Inferior parietal cortex (tissue), 1 donor: ENCODE data around the gene OS9.
"Not testable (repeated sequence)": the region's sequence is repeated elsewhere in the genome, so short reads cannot be mapped to it uniquely, and the experiment has no call there.

Experiments
- DNase-seq: peaks from one replicate; pipeline ENCODE4 v3.0.0-alpha.2; 2016; ENCODE audit errors: extremely low spot score

Gene OS9, protein sequence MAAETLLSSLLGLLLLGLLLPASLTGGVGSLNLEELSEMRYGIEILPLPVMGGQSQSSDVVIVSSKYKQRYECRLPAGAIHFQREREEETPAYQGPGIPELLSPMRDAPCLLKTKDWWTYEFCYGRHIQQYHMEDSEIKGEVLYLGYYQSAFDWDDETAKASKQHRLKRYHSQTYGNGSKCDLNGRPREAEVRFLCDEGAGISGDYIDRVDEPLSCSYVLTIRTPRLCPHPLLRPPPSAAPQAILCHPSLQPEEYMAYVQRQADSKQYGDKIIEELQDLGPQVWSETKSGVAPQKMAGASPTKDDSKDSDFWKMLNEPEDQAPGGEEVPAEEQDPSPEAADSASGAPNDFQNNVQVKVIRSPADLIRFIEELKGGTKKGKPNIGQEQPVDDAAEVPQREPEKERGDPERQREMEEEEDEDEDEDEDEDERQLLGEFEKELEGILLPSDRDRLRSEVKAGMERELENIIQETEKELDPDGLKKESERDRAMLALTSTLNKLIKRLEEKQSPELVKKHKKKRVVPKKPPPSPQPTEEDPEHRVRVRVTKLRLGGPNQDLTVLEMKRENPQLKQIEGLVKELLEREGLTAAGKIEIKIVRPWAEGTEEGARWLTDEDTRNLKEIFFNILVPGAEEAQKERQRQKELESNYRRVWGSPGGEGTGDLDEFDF

DNA sequence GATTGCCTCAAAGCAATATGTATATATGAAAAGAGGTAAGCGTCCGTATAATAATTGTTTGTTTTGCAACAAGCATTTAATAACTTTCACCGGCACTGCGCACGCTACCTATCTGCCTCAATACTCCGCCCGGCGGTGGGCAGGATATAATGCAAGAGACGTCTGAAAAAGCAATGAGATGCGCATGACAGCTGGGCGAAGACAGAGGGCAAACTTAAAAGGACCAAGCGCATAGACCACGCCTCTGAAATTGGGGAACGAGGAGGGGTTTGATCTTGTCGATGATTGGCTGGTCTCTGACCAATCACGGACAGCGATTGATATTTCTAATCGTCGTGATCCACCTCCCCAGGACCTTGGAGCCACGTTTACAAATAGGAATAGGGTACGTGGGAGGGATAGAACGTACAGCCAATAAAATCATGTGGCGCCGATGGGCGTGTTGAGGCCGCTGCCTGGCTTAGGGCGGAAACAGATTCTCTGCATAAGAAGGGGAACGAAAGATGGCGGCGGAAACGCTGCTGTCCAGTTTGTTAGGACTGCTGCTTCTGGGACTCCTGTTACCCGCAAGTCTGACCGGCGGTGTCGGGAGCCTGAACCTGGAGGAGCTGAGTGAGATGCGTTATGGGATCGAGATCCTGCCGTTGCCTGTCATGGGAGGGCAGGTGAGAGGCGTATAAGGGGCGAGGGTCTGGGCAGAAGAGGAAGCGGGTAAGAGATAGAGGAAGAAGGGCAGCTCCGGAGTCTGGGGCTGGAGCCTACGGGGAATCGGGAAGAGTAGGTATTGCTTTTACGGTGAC lies at the start of gene OS9:
OS9 (plus strand) TSS at position 474 of the 800 bp plus-strand sequence; CDS start at position 504, 30 bp downstream.
- peak; percentile 100 for DNase-seq

DNA sequence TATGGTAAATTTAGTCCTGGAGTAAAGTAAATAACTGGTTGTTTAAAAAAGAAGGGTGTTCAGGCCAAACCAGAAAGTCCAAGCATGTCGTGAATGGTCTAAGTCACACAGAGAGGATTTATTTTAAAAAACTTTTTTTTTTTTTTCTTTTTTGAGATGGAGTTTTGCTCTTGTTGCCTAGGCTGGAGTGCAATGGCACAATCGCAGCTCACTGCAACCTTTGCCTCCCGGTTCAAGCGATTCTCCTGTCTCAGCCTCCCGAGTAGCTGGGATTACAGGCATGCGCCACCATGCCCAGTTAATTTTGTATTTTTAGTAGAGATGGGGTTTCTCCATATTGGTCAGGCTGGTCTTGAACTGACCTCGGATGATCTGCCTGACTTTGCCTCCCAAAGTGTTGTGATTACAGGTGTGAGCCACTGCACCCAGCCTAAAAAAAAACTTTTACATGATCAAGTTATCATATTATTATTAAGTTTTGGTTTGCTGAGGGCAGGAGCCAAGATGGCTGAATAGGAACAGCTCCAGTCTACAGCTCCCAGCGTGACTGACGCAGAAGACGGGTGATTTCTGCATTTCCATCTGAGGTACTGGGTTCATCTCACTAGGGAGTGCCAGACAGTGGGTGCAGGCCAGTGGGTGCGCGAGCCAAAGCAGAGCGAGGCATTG lies 47.8 kb upstream of the OS9 start:
- DNase-seq = not testable (repeated sequence)

DNA sequence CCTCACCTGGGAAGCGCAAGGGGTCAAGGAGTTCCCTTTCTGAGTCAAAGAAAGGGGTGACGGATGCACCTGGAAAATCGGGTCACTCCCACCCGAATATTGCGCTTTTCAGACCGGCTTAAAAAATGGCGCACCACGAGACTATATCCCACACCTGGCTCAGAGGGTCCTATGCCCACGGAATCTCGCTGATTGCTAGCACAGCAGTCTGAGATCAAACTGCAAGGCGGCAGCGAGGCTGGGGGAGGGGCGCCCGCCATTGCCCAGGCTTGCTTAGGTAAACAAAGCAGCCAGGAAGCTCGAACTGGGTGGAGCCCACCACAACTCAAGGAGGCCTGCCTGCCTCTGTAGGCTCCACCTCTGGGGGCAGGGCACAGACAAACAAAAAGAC lies 47.3 kb upstream of the OS9 start:
- not testable (repeated sequence) for DNase-seq

DNA sequence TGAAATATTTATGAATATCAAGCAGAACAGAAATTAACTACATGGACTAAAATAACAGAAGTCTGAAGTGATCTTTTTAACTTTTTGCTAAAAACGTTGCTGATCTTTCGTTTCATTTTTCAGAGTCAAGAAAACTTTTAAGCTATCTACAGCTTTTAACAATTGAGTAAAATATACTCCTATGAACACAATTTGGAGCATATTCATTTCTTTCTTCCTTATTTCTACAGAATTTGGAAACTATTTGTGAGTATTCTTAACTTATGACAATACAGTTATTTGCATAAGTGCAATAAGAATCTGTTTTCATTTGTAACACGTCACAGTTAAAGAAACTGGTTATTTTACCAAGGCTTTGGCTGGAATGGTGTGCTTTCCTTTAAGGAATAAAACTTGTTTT lies 39.9 kb upstream of the OS9 start:
- no peak for DNase-seq

DNA sequence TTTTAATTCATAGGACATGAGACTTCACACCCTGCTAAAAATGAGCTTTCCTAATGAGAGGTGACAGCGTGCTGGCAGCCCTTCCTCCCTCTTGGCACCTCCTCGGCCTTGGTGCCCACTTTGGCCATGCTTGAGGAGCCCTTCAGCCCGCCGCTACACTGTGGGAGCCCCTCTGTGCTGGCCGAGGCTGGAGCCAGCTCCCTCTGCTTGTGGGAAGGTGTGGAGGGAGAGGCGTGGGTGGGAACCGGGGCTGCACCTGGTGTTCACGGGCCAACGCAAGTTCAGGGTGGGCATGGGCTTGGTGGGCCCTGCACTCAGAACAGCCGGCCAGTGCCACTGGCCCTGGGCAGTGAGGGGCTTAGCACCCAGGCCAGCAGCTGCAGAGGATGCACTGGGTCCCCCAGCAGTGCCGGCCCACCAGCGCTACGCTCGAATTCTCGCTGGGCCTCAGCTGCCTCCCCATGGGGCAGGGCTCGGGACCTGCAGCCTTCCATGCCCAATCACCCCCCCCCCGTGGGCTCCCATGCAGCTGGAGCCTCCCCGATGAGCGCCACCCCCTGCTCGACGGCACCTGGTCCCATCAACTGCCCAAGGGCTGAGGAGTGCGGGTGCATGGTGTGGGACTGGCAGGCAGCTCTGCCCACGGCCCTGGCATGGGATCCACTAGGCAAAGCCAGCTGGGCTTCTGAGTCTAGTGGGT lies 38.2 kb upstream of the OS9 start:
- DNase-seq = no peak

DNA sequence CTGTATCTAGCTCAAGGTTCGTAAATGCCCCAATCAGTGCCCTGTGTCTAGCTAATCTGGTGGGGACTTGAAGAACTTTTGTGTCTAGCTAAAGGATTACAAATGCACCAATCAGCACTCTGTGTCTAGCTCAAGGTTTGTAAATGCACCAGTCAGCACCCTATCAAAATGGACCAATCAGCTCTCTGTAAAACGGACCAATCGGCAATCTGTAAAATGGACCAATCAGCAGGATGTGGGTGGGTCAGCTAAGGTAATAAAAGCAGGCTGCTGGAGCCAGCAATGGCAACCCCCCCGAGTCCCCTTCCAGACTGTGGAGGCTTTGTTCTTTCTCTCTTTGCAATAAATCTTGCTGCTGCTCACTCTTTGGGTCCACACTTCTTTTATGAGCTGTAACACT lies 37.5 kb upstream of the OS9 start:
- DNase-seq = not testable (repeated sequence)

DNA sequence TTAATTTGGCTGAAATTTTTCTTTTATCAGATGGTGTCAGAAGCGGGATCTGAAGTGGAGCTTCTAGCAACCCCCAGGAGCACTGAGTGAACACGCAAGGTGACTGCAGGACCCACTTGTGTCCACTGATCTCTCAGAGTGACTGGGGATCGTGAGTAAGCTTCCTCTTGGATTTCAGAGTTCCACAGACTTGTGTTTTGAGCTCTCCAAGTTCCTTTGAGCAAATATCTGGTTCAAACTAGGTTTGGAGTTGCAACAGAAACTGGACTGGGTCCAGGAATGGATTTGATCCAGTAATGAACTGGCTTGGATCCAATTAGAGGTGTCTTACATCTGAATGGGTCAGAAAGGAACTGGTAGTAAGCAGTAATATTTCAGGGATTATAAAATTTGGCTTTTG lies 36.2 kb upstream of the OS9 start:
- no peak for DNase-seq

DNA sequence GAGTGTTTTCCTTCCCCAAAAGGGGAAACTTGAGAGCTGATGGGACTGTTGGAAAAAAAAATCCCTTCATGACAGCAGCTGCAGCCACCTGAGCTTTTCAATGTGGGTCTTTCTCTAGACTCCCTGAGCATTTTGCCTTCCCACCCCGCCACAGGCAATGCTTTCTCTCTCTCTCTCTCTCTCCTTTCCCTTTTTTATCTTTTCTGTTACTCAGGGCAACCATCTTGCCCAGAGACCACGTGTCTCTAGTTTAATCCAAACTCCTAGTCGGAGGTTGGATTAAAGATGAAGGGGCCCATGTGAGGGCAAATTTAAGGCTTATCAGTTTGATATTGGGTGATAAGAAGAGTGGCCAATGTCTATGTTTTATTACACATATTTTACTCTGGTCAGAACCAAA lies 35.0 kb upstream of the OS9 start:
- DNase-seq = no peak

DNA sequence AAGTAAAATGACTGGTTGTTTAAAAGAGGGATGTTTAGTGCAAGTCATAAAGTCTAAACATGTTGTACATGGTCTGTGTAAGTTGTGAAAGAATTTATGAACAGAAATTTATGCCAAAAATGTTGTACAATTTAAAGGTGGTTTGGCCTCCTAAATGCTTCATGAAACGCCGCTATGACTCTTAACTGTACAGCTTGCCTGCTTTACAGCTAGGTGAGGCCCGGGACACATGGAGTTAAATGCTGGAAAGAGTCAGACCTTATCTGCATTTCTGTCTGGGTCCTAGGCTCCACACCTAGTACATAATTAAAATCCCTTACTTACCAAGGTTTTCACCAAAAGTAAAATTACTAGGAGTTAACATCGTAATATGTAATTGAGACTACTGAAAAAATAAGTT lies 32.6 kb upstream of the OS9 start:
- no peak for DNase-seq

DNA sequence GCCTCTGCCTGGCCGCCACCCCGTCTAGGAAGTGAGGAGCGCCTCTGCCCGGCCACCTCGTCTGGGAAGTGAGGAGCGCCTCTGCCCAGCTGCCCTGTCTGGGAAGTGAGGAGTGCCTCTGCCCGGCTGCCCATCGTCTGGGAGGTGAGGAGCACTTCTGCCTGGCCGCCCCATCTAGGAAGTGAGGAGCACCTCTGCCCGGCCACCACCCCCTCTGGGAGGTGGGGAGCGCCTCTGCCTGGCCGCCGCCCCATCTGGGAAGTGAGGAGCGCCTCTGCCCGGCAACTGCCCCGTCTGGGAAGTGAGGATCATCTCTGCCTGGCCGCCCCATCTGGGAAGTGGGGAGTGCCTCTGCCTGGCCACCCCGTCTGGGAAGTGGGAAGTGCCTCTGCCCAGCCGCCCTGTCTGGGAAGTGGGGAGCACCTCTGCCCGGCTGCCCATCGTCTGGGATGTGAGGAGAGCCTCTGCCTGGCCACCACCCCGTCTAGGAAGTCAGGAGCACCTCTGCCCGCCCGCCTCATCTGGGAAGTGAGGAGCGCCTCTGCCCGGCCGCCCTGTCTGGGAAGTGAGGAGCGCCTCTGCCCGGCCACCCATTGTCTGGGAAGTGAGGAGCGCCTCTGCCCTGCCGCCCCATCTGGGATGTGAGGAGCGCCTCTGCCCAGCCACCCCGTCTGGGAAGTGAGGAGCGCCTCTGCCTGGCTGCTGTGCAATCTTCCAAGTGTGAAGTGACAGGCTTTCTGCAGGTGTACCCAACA lies 28.7 kb upstream of the OS9 start:
- not testable (repeated sequence) for DNase-seq

DNA sequence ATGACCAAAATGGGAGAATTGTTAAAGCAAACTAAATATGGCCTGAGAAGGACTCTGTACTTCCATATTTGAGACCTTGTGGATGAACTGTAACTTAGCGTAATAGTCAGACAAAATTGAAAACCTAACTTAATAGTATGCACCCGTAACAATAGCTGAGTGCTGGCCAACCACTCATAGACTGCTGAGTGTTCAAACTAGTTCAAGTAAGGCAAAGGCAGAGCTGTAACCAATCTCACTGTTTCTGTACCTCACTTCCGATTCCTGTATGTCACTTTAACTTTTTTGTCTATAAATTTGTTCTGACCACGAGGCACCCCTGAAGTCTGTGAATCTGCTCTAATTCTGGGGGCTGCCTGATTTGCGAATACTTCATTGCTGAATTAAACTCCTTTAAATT lies 27.0 kb upstream of the OS9 start:
- DNase-seq = no peak

DNA sequence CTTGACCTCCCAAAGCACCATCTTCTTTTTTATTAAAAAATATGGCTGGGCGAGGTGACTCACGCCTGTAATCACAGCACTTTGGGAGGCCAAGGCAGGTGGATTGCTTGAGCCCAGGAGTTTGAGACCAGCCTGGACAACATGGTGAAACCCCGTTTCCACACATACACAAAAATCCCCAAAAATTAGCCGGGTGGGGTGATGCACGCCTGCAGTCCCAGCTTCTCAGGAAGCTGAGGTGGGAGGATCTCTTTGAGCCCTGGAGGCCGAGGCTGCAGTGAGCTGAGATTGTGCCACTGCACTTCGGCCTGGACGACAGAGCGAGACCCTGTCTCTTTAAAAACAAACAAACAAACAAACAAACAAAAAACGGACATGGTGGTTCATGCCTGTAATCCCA lies 24.2 kb upstream of the OS9 start:
- not testable (repeated sequence) for DNase-seq

DNA sequence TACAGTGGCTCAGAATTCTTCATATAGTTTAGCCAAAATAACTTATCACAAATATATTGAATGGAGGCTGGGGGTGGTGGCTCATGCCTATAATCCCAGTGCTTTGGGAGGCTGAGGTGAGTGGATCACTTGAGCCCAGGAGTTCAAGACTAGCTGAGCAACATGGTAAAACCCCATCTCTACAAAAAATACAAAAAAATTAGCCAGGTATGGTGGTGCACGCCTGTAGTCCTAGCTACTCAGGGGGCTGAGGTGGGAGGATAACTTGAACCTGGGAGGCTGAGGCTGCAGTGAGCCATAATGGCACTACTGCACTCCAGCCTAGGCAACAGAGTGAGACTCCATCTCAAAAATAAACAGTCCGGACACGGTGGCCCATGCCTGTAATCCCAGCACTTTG lies 22.1 kb upstream of the OS9 start:
- not testable (repeated sequence) for DNase-seq

DNA sequence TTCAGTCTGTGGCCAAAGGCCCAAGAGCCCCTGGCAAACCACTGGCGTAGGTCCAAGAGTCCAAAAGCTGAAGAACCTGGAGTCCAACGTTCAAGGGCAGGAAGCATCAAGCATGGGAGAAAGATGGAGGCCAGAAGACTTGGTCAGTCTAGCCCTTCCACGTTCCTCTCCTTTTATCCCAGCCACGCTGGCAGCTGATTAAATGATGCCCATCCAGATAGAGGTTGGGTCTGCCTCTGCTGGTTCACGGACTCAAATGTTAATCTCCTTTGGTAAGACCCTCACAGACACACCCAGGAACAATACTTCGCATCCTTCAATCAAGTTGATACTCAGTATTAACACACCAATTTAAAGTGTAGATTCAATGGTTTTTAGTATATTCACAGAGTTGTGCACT lies 21.1 kb upstream of the OS9 start:
- no peak for DNase-seq

DNA sequence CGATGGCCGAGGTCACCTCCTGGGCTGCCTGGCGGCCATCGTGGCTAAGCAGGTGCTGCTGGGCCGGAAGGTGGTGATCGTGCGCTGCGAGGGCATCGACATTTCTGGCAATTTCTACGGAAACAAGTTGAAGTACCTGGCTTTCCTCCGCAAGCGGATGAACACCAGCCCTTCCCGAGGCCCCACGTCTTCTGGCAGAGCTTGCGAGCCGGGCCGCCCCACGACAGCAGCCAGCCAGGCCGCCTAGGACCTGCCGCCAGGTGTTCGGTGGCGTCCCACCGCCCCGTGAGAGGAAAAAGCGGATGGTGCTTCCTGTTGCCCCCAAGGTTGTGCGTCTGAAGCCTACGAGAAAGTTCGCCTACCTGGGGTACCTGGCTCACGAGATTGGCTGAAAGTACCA lies 19.2 kb upstream of the OS9 start:
- DNase-seq = no peak

DNA sequence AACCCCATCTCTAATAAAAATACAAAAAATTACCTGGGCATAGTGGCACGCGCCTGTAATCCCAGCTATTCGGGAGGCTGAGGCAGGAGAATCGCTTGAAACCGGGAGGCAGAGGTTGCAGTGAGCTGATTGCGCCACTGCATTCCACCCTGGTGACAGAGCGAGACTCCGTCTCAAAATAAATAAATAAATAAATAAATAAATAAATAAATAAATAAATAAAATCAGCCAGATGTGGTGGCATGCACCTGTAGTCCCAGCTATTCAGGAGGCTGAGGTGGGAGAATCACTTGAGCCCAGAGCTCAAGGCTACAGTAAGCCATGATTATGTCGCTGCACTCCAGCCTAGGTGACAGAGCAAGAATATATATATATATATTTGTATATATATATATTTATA lies 16.0 kb upstream of the OS9 start:
- DNase-seq = not testable (repeated sequence)

DNA sequence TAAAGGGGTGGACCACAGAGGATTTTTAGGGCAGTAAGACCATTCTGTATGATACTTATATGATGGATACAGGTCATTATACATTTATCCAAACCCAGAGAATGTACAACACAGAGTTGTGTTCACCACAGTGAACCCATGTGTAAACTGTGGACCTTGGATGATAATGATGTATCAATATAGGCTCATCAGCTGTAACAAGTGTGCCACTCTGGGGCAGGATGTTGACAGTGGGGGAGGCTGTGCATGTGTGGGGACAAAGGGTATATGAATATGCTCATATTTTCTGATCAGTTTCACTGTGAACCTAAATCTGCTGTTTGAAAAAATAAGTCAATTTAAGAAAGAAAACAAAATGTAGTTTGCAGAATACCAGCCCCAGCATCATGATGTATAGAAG lies 14.2 kb upstream of the OS9 start:
- no peak for DNase-seq

DNA sequence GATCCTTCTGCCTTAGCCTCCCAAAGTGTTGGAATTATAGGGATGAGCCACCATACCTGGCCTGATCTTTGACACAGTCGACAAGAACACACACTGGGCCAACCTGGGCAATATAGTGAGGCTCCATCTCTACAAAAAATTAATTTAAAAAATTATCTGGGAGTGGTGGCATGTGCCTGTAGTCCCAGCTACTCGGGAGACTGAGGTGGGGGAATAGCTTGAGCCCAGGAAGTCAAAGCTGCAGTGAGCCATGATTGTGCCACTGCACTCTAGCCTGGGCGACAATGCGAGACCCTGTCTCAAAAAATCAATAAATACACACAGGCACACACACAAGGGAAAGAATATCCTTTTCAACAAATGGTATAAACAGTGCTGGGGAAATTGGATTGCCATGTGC lies 6.1 kb upstream of the OS9 start:
- DNase-seq = no peak

DNA sequence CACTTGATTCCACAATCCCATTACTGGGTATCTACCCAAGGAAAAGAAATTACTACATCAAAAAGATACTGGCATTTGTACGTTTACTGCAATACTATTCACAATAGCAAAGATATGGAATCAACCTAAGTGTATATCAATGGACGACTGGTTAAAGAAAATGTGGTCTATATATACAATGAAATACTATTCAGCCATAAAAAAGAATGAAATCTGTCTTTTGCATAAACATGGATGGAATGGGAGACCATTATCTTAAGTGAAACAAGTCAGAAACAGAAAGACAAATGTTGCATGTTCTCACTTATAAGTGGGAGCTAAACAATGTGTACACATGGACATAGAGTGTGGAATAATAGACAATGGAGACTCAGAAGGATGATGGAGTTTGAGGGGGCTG lies 5.0 kb upstream of the OS9 start:
- DNase-seq = no peak

DNA sequence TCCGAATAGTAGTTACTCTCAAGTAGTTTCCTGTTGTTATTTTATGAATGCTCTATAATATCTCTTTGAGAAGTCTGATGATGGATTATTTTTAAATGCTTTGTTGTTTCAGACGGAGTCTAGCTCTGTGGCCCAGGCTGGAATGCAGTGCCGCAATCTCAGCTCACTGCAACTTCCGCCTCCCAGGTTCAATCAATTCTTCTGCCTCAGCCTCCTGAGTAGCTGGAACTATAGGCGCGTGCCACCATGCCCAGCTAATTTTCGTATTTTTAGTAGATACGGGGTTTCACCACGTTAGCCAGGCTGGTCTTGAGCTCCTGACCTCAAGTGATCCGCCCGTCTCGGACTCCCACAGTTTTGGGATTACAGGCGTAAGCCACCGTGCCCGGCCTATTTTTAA lies 1.4 kb upstream of the OS9 start:
- no peak for DNase-seq

DNA sequence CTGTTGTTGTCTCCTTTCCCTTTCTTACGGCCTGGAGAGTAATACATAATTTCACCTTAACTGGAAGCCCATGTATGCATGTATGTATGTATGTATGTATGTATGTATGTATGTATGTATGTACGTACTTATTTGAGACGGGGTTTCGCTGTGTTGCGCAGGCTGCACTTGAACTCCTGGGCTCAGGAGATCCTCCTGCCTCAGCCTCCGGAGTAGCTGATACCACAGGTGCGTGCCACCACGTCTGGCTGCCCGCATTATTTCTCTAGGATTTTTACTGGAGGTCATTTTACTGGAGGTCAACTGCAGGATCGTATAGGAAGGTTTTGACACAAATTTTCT lies 644 bp upstream of the OS9 start:
- no peak for DNase-seq
